Uterus (tissue), 2 donors: ENCODE measurements around the gene AK1.

ENCODE experiments used
- POLR2A ChIP-seq, 2 donors: fragments of 450-650 bp; IDR thresholded peaks; one replicate each; pipeline ENCODE4 v1.6.1; 2016; ENCODE audit warnings: antibody characterized with exemption in 2 of 2, mild to moderate bottlenecking in 1 of 2, moderate library complexity in 1 of 2
- TF ChIP-seq, protein P1 (sequence below), 4 experiments: fragments of 200-600 bp in 2 of 4; fragments of 450-650 bp in 2 of 4; sonication (generic) in 2 of 4; IDR thresholded peaks; one replicate each; pipeline ENCODE4 v1.5.1; 2016 to 2019; ENCODE audit warnings: antibody characterized with exemption in 4 of 4, mild to moderate bottlenecking in 2 of 4, moderate library complexity in 1 of 4

DNA sequence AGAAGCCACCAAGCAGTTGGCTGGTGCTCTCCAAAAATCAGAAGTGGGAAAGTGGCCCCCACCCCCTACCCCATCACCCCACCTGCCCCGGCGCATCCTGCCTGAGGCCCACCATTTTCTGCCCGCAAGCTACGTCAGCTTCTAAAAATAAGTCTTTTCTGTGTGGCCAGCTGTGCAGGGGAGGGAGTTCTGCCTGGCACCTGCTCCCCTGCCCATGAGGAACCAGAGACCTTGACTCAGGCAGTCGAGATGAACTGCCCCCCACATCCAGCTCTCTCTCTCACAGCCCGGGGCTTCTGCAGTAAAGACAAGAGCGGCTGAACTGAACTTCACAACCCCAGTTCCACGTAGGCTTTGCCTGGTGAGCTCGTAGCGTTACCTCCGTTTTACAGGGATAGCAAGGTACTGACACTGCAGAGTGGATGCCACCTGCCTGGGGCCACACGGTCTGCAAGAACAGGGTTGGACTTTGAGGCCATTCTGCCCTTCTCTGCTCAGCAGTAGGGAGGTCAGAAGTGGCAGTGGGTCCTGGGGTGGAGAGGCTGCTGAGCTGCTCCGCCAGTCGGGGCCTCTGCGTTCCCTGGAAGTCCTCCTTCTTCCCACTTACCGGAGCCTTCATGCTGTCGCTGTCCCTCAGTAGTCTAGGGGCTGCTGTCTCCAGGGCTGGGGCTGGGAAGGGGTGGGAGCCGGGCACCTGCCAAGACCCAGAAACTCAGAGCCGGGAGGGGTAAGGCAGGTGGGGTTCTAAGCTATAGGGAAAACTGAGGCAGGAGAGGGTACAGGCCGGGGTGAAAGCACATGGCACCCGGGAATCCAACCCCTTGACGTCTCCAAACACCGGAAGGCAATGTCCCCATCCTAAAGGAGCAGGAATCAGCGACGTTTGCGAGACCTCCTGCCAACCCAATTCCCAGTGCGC, 38.6 kb upstream of the AK1 start:
- no peak for TF ChIP-seq POLR2A (IDR thresholded peaks at IDR 0.05)
- TF ChIP-seq, protein P1, sequence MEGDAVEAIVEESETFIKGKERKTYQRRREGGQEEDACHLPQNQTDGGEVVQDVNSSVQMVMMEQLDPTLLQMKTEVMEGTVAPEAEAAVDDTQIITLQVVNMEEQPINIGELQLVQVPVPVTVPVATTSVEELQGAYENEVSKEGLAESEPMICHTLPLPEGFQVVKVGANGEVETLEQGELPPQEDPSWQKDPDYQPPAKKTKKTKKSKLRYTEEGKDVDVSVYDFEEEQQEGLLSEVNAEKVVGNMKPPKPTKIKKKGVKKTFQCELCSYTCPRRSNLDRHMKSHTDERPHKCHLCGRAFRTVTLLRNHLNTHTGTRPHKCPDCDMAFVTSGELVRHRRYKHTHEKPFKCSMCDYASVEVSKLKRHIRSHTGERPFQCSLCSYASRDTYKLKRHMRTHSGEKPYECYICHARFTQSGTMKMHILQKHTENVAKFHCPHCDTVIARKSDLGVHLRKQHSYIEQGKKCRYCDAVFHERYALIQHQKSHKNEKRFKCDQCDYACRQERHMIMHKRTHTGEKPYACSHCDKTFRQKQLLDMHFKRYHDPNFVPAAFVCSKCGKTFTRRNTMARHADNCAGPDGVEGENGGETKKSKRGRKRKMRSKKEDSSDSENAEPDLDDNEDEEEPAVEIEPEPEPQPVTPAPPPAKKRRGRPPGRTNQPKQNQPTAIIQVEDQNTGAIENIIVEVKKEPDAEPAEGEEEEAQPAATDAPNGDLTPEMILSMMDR (IDR thresholded peaks at IDR 0.05): no peak
